HEK293 (cell line): ENCODE results near the gene GTSF1L.

Experiments used
- CTCF ChIA-PET: fragments of 350-600 bp; formaldehyde crosslinking; extraction: SDS; loops from one replicate; lab custom pipeline; 2021; ENCODE audit warnings: antibody characterized with exemption; lab: Yijun Ruan, JAX
- POLR2A ChIA-PET: fragments of 300-600 bp; formaldehyde crosslinking; extraction: SDS; loops from one replicate; lab custom pipeline; 2020; ENCODE audit warnings: antibody characterized with exemption, inconsistent platforms; lab: Yijun Ruan, JAX
- H3K27ac ChIP-seq: fragments of 200-500 bp; sonication (Bioruptor generic); 2 replicates; pipeline ENCODE4 v1.5.1; 2014; ENCODE audit warnings: low read depth, low read length, control low read depth, inconsistent platforms; ENCODE audit errors: extremely low read depth
- H3K36me3 ChIP-seq, 2 experiments: fragments of 200-500 bp in 1 of 2; sonication (Bioruptor generic) in 1 of 2; 1 replicate in 1 of 2; 2 replicates in 1 of 2; pipeline ENCODE4 v1.5.1; 2014 to 2017; ENCODE audit warnings: inconsistent platforms in 2 of 2, low read length in 2 of 2; ENCODE audit not compliant: control insufficient read depth in 2 of 2, insufficient read depth in 1 of 2
- H3K4me1 ChIP-seq: fragments of 200-500 bp; sonication (Bioruptor generic); 2 replicates; pipeline ENCODE4 v1.5.1; 2014; ENCODE audit warnings: mild to moderate bottlenecking, low read length, inconsistent platforms; ENCODE audit not compliant: control insufficient read depth, insufficient read depth
- H3K4me3 ChIP-seq: 2 replicates; pipeline ENCODE4 v1.5.1; 2011; ENCODE audit warnings: low read depth, mild to moderate bottlenecking, control low read depth, low read length, moderate library complexity
- H3K9me3 ChIP-seq: fragments of 200-500 bp; sonication (Bioruptor generic); 2 replicates; pipeline ENCODE4 v1.5.1; 2014; ENCODE audit warnings: low read depth, low read length, inconsistent platforms; ENCODE audit not compliant: control insufficient read depth, insufficient read depth
- BCL11A ChIP-seq: fragments of 450-650 bp; formaldehyde crosslinking; IDR thresholded peaks from 2 replicates; pipeline ENCODE4 v1.5.1; 2016; ENCODE audit warnings: low read depth, missing biosample characterization, missing genetic modification characterization
- IKZF3 ChIP-seq: fragments of 450-650 bp; IDR thresholded peaks from 2 replicates; pipeline ENCODE4 v1.5.0; 2018; ENCODE audit warnings: missing biosample characterization, mild to moderate bottlenecking, missing genetic modification characterization, moderate library complexity
- KLF1 ChIP-seq: fragments of 450-650 bp; formaldehyde crosslinking; IDR thresholded peaks from 2 replicates; pipeline ENCODE4 v1.5.1; 2016; ENCODE audit warnings: missing biosample characterization, missing genetic modification characterization
- PRDM10 ChIP-seq: fragments of 450-650 bp; formaldehyde crosslinking; IDR thresholded peaks from 2 replicates; pipeline ENCODE4 v1.5.1; 2016; ENCODE audit warnings: missing biosample characterization, missing genetic modification characterization
- ZNF146 ChIP-seq: fragments of 450-650 bp; formaldehyde crosslinking; IDR thresholded peaks from 2 replicates; pipeline ENCODE4 v1.5.1; 2016; ENCODE audit warnings: missing biosample characterization, missing genetic modification characterization
- ZNF155 ChIP-seq: fragments of 450-650 bp; formaldehyde crosslinking; IDR thresholded peaks from 2 replicates; pipeline ENCODE4 v1.5.1; 2016; ENCODE audit warnings: missing biosample characterization, missing genetic modification characterization
- ZNF362 ChIP-seq: fragments of 450-650 bp; formaldehyde crosslinking; IDR thresholded peaks from 2 replicates; pipeline ENCODE4 v1.5.1; 2016; ENCODE audit warnings: missing biosample characterization, missing genetic modification characterization
- ZNF366 ChIP-seq: fragments of 450-650 bp; formaldehyde crosslinking; conservative IDR thresholded peaks from 2 replicates; pipeline ENCODE4 v1.5.1; 2016; ENCODE audit warnings: missing biosample characterization, missing genetic modification characterization
- ZNF391 ChIP-seq: fragments of 450-650 bp; formaldehyde crosslinking; IDR thresholded peaks from 2 replicates; pipeline ENCODE4 v1.5.1; 2016; ENCODE audit warnings: low read depth, missing biosample characterization, missing genetic modification characterization, borderline replicate concordance
- ZNF394 ChIP-seq: fragments of 450-650 bp; formaldehyde crosslinking; IDR thresholded peaks from 2 replicates; pipeline ENCODE4 v1.5.1; 2016; ENCODE audit warnings: missing biosample characterization, missing genetic modification characterization, mild to moderate bottlenecking, moderate library complexity, borderline replicate concordance
- ZNF449 ChIP-seq: fragments of 450-650 bp; formaldehyde crosslinking; IDR thresholded peaks from 2 replicates; pipeline ENCODE4 v1.5.1; 2017; ENCODE audit warnings: missing biosample characterization, mild to moderate bottlenecking, missing genetic modification characterization, moderate library complexity
- ZNF514 ChIP-seq: fragments of 450-650 bp; formaldehyde crosslinking; IDR thresholded peaks from 2 replicates; pipeline ENCODE4 v1.5.1; 2016; ENCODE audit warnings: missing biosample characterization, missing genetic modification characterization
- ZNF600 ChIP-seq: fragments of 450-650 bp; formaldehyde crosslinking; IDR thresholded peaks from 2 replicates; pipeline ENCODE4 v1.5.1; 2016; ENCODE audit warnings: missing biosample characterization, missing genetic modification characterization
- ZNF639 ChIP-seq: fragments of 450-650 bp; formaldehyde crosslinking; IDR thresholded peaks from 2 replicates; pipeline ENCODE4 v1.5.1; 2016; ENCODE audit warnings: missing biosample characterization, missing genetic modification characterization
- ZNF707 ChIP-seq: fragments of 450-650 bp; formaldehyde crosslinking; IDR thresholded peaks from 2 replicates; pipeline ENCODE4 v1.5.1; 2016; ENCODE audit warnings: missing biosample characterization, missing genetic modification characterization
- ZSCAN23 ChIP-seq: fragments of 450-650 bp; formaldehyde crosslinking; IDR thresholded peaks from 2 replicates; pipeline ENCODE4 v1.5.1; 2016; ENCODE audit warnings: missing biosample characterization, missing genetic modification characterization

GTSF1L gene

GRCh38 chr20:43727980-43728590 is 1.3 kb upstream of the GTSF1L start (continued):
- TF ChIP-seq ZNF600 (no peak), ZNF362 (tag by site-specific recombination) (0 out of 2 replicates have a peak, but pooled peaks have one; percentile 32), PRDM10 (0 out of 2 replicates have a peak, but pooled peaks have one; percentile 10), KLF1 (tag by site-specific recombination) (peak; percentile 77)

- Histone ChIP-seq H3K27ac (no peak overlapping the region), H3K9me3 (no peaks in the 10 kb centered on the region), H3K4me1 (peaks cover 9% of the 10 kb centered on the region; the same call in 1 of the 2 replicates), H3K36me3 (no peaks in the 10 kb centered on the region), H3K4me3 (no peak overlapping the region)
- POLR2A ChIA-PET, result no interaction called here
- no peak for TF ChIP-seq ZNF366 (tag by site-specific recombination)
- no peak for TF ChIP-seq ZNF394 (tag by site-specific recombination)
- no peak for TF ChIP-seq ZNF639 (tag by site-specific recombination)
- TF ChIP-seq ZSCAN23 (tag by site-specific recombination), result no peak
- TF ChIP-seq ZNF146 (tag by site-specific recombination), result no peak
- no peak for TF ChIP-seq IKZF3 (tag by site-specific recombination)
- no peak for TF ChIP-seq ZNF707 (tag by site-specific recombination)
- TF ChIP-seq ZNF155 (tag by site-specific recombination), result no peak
- no peak for TF ChIP-seq BCL11A
- TF ChIP-seq ZNF391, result no peak
- no peak for TF ChIP-seq ZNF449 (tag by site-specific recombination)
- no peak for TF ChIP-seq ZNF514 (tag by site-specific recombination)
- CTCF ChIA-PET, result interaction anchor here (0.6 to 1.1 kb wide), 3 partner anchors 35 to 330 kb away, joined by 3 to 4 read pairs (median 3); no protein-coding TSS in a partner anchor
These were observed 469 bp downstream of the GTSF1L start for GRCh38 chr20:43726333-43726732.
